Spleen (tissue), 11 donors: Measurements from ENCODE around the gene CALN1. TPM values are rescaled to one million over a fixed set of nuclear protein-coding genes. Genes with fewer than 3 reads are reported as not detected.

Source experiments
- DNase-seq: peaks from one replicate; pipeline ENCODE4 v3.0.0-alpha.2; 2020
- H3K27ac ChIP-seq, 8 donors: fragments of 200-600 bp; sonication (generic) in 7 of 8; 1 replicate in 4 of 8; 2 replicates in 4 of 8; pipeline versions ENCODE4 v1.5.0 to v1.8.0; 2016 to 2021; ENCODE audit warnings: inconsistent platforms in 4 of 8, mild to moderate bottlenecking in 4 of 8, moderate library complexity in 1 of 8
- H3K27me3 ChIP-seq, 7 donors: fragments of 200-600 bp; sonication (generic) in 6 of 7; replicated peaks in 1 of 7; 1 replicate in 4 of 7; 2 replicates in 3 of 7; pipeline versions ENCODE4 v1.5.0 to v1.8.0; 2016 to 2021; ENCODE audit warnings: inconsistent platforms in 3 of 7, mild to moderate bottlenecking in 1 of 7
- H3K36me3 ChIP-seq, 6 donors: fragments of 200-600 bp; sonication (generic) in 5 of 6; 1 replicate in 4 of 6; 2 replicates in 2 of 6; pipeline versions ENCODE4 v1.5.0 to v1.8.0; 2016 to 2021; ENCODE audit warnings: inconsistent platforms in 2 of 6
- H3K4me1 ChIP-seq, 6 donors: fragments of 200-600 bp; sonication (generic) in 5 of 6; 1 replicate in 3 of 6; 2 replicates in 3 of 6; pipeline versions ENCODE4 v1.5.0 to v1.8.0; 2016 to 2021; ENCODE audit warnings: inconsistent platforms in 3 of 6
- H3K4me3 ChIP-seq, 8 donors: fragments of 200-600 bp; sonication (generic) in 7 of 8; 1 replicate in 4 of 8; 2 replicates in 4 of 8; pipeline versions ENCODE4 v1.5.0 to v1.8.0; 2016 to 2021; ENCODE audit warnings: inconsistent platforms in 4 of 8, mild to moderate bottlenecking in 4 of 8, moderate library complexity in 2 of 8
- H3K9me3 ChIP-seq, 8 donors: fragments of 200-600 bp; sonication (generic) in 7 of 8; 1 replicate in 4 of 8; 2 replicates in 4 of 8; pipeline versions ENCODE4 v1.5.0 to v1.8.0; 2016 to 2021; ENCODE audit warnings: inconsistent platforms in 4 of 8
- CTCF ChIP-seq, 11 experiments: fragments of 200-600 bp in 7 of 11; fragments of 450-650 bp in 4 of 11; sonication (generic) in 4 of 11; IDR thresholded peaks in 8 of 11; conservative IDR thresholded peaks in 3 of 11; 1 replicate in 7 of 11; 2 replicates in 4 of 11; pipeline versions ENCODE4 v1.4.0 to v1.8.0; 2016 to 2021; ENCODE audit warnings: antibody characterized with exemption in 11 of 11, inconsistent platforms in 4 of 11, mild to moderate bottlenecking in 1 of 11
- POLR2A ChIP-seq, 3 donors: fragments of 450-650 bp; IDR thresholded peaks; one replicate each; pipeline ENCODE4 v1.5.1; 2017; ENCODE audit warnings: antibody characterized with exemption in 3 of 3, mild to moderate bottlenecking in 1 of 3
- POLR2AphosphoS5 ChIP-seq, 3 donors: sonication (generic); formaldehyde crosslinking; IDR thresholded peaks; one replicate each; pipeline ENCODE4 v1.5.1; 2017; ENCODE audit warnings: antibody characterized with exemption in 3 of 3
- WGBS, 5 donors: extraction: QIAGEN DNeasy Blood & Tissue Kit in 3 of 5; methylation state at CpG; one replicate each; pipeline versions ENCODE4 v1.1.5 to v1.1.7; 2013 to 2018; 5-methylcytosine and 5-hydroxymethylcytosine counted together
- intact Hi-C: fragments of 100-400 bp; cut with DNase I; formaldehyde crosslinking; loops from one replicate; pipeline ENCODE4 v1.15.0; 2023; ENCODE audit warnings: low total_unique reads
- polyA plus RNA-seq, 3 donors: library from polyadenylated mRNA; stranded (reverse); fragments of 200-250 nt; gene quantifications; one replicate each; pipeline ENCODE4 v1.2.1, GENCODE V29; 2013
- total RNA-seq, 7 donors: library from RNA; depleted of rRNA in 3 of 7; stranded (reverse); fragments of >200 nt in 3 of 7; fragmentation: NEBNext Ultra II Directional in 4 of 7; extraction: Animal tissue kit (Norgen Biotek cat#: 25700) in 4 of 7; gene quantifications; one replicate each; pipeline versions ENCODE4 v1.1.0 to v1.2.1, GENCODE V29; 2016 to 2021
- donor health status: healthy with polysubstance abuse.
- donor health status: DM: no; HTN: no; CAD: no; lungs with moderate emphysema.
- donor health status: DM: no; HTN: no; CAD: no.
- donor health status: Bipolar disorder and iron deficiency.
- donor health status: healthy.
- donor health status: DM: no; HTN: no; CAD: no.
- donor health status: DM: yes; HTN: yes; CAD: no.

CALN1 gene
- total and polyA plus RNA-seq, 10 donors: under 0.01 to 0.19 (median 0.03) TPM; not detected in 7

GRCh38 chr7:72007018-72007417 lies 405.1 kb downstream of the CALN1 start:
- Histone ChIP-seq H3K27me3 (no peaks in the 10 kb centered on the region), H3K9me3 (peaks cover 0 to 12% (median 0%) of the 10 kb centered on the region in 8 donors), H3K4me1 (no peaks in the 10 kb centered on the region), H3K27ac (no peak overlapping the region), H3K36me3 (no peaks in the 10 kb centered on the region), H3K4me3 (no peak overlapping the region)
- 87 to 96% (median 92%) methylated on average over 10 of the region's 10 CpGs for WGBS, 5 donors
- DNase-seq: no peak
- TF ChIP-seq POLR2A (IDR thresholded peaks at IDR 0.05) (no peak), POLR2AphosphoS5 (IDR thresholded peaks at IDR 0.05) (no peak), CTCF (IDR thresholded peaks at IDR 0.05 in 8 of 11, conservative IDR thresholded peaks at IDR 0.05 in 3 of 11) (no peak)
- intact Hi-C loops: no loop called here

GRCh38 chr7:72003236-72003635 lies 408.9 kb downstream of the CALN1 start:
- TF ChIP-seq CTCF (IDR thresholded peaks at IDR 0.05 in 8 of 11, conservative IDR thresholded peaks at IDR 0.05 in 3 of 11): no peak
- no peak for TF ChIP-seq POLR2AphosphoS5 (IDR thresholded peaks at IDR 0.05)
- no peak for TF ChIP-seq POLR2A (IDR thresholded peaks at IDR 0.05)
- no peaks in the 10 kb centered on the region for H3K36me3 ChIP-seq
- DNase-seq: no peak
- no peaks in the 10 kb centered on the region for H3K4me1 ChIP-seq
- no peaks in the 10 kb centered on the region for H3K27me3 ChIP-seq
- no peak overlapping the region for H3K27ac ChIP-seq
- no peak overlapping the region for H3K4me3 ChIP-seq
- intact Hi-C loops: no loop called here
- no peaks in the 10 kb centered on the region for H3K9me3 ChIP-seq
- 92 to 98% (median 94%) methylated on average over 6 of the region's 6 CpGs for WGBS, 5 donors

GRCh38 chr7:71996141-71996540 lies 416.0 kb downstream of the CALN1 start:
- Histone ChIP-seq H3K36me3 (no peaks in the 10 kb centered on the region), H3K4me1 (no peaks in the 10 kb centered on the region), H3K4me3 (no peak overlapping the region), H3K27ac (no peak overlapping the region), H3K27me3 (no peaks in the 10 kb centered on the region), H3K9me3 (no peaks in the 10 kb centered on the region)
- TF ChIP-seq CTCF (IDR thresholded peaks at IDR 0.05 in 8 of 11, conservative IDR thresholded peaks at IDR 0.05 in 3 of 11) (no peak), POLR2AphosphoS5 (IDR thresholded peaks at IDR 0.05) (no peak), POLR2A (IDR thresholded peaks at IDR 0.05) (no peak)
- DNase-seq: no peak
- intact Hi-C loops: no loop called here
- 76 to 89% (median 82%) methylated on average over 2 of the region's 2 CpGs for WGBS, 5 donors

- TF ChIP-seq POLR2A (IDR thresholded peaks at IDR 0.05) (no peak), POLR2AphosphoS5 (IDR thresholded peaks at IDR 0.05) (no peak), CTCF (IDR thresholded peaks at IDR 0.05 in 8 of 11, conservative IDR thresholded peaks at IDR 0.05 in 3 of 11) (no peak)
- no peaks in the 10 kb centered on the region for H3K27me3 ChIP-seq
- H3K36me3 ChIP-seq: no peaks in the 10 kb centered on the region
- DNase-seq: no peak
- intact Hi-C loops: no loop called here
- H3K4me1 ChIP-seq: no peaks in the 10 kb centered on the region
- no peak overlapping the region for H3K27ac ChIP-seq
- peaks cover 0 to 2% (median 0%) of the 10 kb centered on the region in 8 donors for H3K9me3 ChIP-seq
- 65 to 80% (median 70%) methylated on average over 7 of the region's 7 CpGs for WGBS, 5 donors
- H3K4me3 ChIP-seq: no peak overlapping the region
Observed at GRCh38 chr7:71995111-71995510, 417.0 kb downstream of the CALN1 start.
